ENCODE results near the gene RPL37A.

RPL37A gene

GRCh38 chr2:216549926-216550690, 51.5 kb downstream of the RPL37A start:
- FAIRE-seq = no peak

- no peak for FAIRE-seq
Measured at GRCh38 chr2:216551234-216552068, 52.8 kb downstream of the RPL37A start.

DNA sequence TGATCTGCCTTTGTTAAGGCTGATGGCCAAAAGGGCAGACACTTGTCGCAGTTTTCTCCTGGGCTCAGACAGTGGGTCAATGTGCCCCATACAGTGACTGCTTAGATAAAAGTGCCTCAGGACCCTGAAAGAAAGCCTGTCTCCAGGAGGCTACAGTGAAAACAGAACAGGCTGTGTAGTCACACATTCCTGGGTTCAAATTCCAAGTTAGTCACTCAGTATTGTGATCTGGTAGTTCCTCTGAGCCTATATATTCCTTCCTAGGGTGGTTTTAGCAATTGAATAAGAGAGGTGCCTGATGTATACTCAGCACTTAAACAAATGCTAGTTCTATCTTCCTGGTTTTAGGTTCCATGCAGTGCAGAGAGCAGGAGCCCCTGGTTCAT, 54.4 kb downstream of the RPL37A start:
- no peak for FAIRE-seq

Measured in colon (tissue), 2 donors.